ENCODE data around the gene RPL22.

RPL22 gene

GRCh38 chr1:6199298-6200187 lies at the start of gene RPL22:
Gene RPL22 (minus strand): TSS chr1:6199595. CDS start chr1:6199573, 22 bp downstream.
- DNase-seq = peak; percentile 97

DNA sequence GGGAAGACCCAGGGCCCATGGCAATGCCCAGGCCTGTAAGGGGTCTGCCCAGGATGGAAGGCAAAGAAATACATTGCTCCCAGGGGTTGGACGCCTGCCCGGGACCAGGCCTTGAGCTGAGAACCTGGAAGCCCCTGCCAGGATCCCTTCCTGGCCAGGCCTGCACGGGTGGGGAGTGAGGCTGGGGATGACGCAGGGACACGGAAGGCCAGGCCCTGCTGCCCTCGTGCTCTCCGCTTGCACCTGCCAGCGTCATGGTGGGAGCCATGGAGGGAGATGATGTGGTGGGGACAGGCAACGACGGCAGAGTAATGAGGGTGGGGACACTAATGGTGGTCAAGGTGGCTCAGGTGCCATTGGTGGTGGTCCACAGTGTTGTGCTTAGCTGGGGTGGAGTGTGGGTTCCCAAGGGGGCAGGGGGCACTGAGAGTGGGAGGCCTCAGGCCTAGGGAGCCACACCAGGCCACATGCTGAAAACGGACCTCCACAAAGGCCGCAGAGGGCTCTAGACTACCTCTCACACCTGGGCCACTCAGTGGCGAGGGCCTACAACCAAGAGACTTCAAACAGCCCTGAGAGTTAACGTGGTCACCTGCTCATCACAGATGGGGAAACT lies 48.9 kb upstream of the RPL22 start:
- DNase-seq = no peak

DNA sequence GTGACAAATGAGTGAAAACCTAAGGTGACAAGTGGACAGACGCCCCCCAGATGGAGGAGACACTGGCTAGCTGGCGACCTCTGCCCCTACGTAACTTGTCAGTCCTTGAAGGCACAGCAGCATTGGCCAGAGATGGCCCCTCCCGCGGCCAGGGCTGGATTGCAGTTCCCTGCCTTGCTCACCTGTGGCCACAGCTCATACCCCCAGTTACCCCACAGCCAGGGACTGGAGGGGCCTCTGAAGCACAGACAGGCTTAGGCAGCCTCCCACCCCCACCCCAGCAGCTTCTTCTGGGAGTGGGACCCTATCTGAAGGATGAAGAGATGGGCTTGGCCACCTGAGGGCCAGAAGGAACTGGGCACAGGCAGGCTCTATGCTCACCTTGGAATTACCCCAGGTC lies 48.3 kb upstream of the RPL22 start:
- DNase-seq = no peak

GRCh38 chr1:6246497-6247467 lies 47.4 kb upstream of the RPL22 start:
- DNase-seq = peak; percentile 52

DNA sequence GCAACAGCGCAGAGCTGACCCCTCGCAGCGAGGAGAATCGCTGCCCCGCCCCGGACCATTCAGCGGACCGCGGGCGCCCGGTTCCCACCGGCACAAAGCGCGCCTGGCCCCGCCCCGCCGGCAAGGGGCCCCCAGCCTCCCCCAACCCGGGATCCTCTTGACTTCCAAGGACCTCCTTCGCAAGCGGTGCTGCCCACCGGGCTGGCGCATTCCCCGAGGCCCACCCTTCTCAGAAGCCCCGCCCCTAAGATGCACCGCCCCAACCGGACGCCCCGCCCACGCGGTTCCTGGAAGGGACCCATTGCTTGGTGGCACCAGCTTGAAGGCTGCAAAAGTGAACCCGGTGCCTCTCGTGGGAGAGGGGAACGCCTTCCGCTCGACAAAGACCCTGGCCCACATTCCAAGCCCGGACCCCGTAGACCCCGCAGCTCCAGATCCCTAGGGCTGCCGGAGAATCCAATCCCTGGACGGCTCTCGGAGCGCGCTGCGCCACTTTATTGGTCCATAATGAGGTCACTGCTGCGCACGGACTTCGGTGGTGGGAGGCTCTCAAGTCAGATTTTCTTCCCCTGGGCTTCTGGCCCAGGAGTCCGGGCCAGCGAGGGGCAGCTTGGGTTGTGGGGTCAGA lies 46.6 kb upstream of the RPL22 start:
- peak; percentile 36 for DNase-seq

GRCh38 chr1:6245086-6245868 lies 45.9 kb upstream of the RPL22 start:
- DNase-seq = peak; percentile 32

DNA sequence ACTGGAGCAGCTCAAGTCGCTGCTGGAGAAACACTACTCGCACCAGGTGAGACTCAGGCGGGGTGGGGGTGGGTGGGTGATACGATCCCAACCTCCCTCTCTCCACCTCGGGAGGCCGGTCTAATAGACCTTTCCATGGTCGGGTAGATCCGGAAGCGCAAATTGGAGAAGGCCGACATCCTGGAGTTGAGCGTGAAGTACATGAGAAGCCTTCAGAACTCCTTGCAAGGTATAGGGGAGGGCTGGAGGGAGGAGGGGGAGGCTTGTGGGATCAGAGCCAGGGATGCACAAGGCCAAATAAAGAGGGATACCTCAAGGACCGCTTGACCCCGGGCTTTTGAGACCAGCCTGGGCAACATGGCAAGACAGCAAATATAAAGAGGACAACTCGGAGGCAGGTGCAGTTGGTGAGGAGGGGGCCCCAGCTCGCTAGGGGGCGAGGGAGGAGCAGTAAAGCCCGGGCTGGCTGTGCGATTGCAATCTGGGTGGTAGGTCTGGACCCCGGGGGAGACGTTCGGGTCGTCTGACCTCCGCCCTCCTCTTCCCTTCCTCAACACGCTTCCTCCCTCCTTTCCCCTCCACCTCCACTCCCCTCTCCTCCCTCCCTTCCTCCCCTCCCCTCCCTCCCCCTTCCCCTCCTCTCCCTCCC lies 45.1 kb upstream of the RPL22 start:
- DNase-seq = no peak

DNA sequence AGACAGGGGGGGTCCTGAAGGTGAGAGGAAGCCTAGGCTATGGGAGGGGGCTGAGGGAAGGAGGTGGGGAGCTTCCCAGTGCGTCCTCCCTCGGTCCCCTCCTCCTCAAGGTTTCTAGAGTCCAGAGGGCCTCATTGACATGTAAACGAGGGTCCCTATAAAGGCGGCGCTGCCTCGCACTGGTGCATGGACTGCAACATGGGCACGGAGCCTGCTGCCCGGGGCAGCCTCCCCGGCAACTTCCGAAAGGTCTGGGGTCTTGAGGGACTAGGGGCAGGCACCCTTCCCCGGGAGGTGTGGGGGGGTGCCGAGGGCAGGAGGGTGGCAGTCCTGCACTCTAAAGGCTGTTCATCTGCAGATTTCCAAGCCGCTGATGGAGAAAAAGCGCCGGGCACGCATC lies 44.6 kb upstream of the RPL22 start, which contains the start of gene HES3:
HES3 (plus strand) TSS at position 187 of the 400 bp plus-strand sequence; CDS start at position 374, 187 bp downstream.
- DNase-seq = no peak

DNA sequence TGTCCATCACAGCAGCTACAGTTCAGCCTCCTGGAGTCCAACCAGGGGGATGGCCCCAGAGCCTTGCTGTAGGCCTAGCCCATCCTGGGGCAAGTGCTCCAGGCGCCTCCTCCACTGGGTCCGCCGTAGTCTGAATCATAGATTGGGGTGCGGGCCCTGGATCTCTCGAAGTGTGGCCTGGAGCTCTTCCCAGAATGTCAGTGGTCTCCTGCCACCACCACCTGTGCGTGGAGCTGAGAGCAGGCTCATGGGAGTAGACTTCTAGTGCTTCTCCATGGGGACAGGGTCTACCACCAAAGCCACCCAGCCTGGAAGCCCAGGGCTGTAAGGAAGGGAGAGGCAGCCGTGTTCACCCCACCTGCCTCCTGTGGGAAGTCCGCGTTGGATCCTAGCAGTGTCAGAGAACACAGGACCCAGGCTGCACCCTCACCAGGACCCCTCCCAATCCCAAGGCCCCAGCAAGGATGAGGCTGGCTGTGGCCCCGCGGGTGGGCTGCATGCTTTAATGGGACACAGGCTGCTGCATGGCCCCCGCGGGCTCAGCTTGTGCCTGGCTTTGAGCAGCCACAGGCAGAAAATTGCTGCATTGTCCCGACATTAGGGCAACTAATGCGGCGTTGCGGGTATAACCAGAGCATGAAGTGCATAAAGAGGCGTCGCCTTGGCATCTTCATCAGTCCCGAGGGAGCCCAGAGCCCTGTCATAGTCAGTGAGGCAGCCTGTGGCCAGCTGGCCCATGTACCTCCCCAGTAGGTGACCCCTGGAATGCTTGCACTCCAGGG lies 43.8 kb upstream of the RPL22 start:
- DNase-seq = no peak

GRCh38 chr1:6241887-6242740 lies 42.7 kb upstream of the RPL22 start:
- no peak for DNase-seq

DNA sequence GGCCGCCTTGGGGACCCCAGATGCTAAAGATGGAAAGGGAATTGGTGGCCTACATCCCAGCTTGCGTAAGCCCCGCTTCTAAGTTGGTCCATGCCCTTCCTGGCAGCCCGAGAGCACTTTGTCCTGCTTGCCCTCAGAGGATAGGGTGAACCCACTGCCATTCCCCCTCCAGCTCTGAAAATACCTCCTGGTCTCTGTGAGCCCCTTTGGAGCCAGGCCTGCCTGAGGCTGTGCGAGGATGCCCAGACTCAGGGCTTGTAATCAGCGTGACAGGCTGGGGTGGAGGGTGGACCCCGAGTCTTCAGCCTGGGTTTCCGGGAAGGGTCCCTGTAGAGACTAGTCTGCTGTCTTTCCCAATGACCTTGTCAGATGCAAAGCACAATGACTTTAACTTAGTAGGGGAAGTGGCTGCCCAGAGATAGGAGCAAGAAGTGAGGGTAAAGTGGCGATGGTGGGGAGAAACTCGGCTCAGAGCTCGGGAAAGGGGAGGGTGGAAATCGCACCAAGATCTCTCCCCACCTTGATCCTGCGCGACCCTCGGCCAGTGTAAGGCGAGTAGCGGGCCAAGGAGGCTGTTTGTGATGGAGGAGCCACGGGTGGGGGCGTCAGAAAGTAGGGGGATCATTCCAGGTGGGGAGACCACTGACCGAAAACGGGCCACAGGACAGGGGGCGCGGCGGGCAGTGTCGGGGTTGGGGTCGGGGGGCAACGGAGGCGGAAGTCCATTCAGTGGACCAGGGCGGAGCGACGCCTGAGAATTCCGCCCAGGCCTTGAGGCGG lies 41.9 kb upstream of the RPL22 start:
- no peak for DNase-seq

GRCh38 chr1:6239950-6240768 lies 40.8 kb upstream of the RPL22 start:
- DNase-seq = no peak

- DNase-seq = no peak
These were observed 39.9 kb upstream of the RPL22 start for GRCh38 chr1:6239213-6239752.

GRCh38 chr1:6237093-6237492 lies 37.7 kb upstream of the RPL22 start:
- no peak for DNase-seq

- DNase-seq = no peak
These were observed 35.9 kb upstream of the RPL22 start for GRCh38 chr1:6235296-6235677.

GRCh38 chr1:6234502-6235295 lies 35.3 kb upstream of the RPL22 start:
- DNase-seq = no peak

All from NCI-H526 treated with DMSO at 0.1 percent for 48 hours (cell line).